Astrocyte of the spinal cord (primary cell): ENCODE results near the gene SSNA1.

Source experiments
- DNase-seq: peaks from one replicate; pipeline ENCODE4 v3.0.0; 2011; ENCODE audit warnings: low read depth, low spot score
- H3K4me3 ChIP-seq: 2 replicates; pipeline ENCODE4 v1.5.1; 2011; ENCODE audit warnings: low read depth, mild to moderate bottlenecking, low read length, moderate library complexity
- in situ Hi-C: cut with HindIII; loops from 2 replicates; pipeline ENCODE4 v1.10.0; 2017; ENCODE audit warnings: low sequenced_read_pairs
- TF ChIP-seq, protein P1 (sequence below): IDR thresholded peaks from 2 replicates; pipeline ENCODE4 v1.5.1; 2012; ENCODE audit warnings: low read depth, mild to moderate bottlenecking, low read length, inconsistent platforms

The SSNA1 gene

DNA sequence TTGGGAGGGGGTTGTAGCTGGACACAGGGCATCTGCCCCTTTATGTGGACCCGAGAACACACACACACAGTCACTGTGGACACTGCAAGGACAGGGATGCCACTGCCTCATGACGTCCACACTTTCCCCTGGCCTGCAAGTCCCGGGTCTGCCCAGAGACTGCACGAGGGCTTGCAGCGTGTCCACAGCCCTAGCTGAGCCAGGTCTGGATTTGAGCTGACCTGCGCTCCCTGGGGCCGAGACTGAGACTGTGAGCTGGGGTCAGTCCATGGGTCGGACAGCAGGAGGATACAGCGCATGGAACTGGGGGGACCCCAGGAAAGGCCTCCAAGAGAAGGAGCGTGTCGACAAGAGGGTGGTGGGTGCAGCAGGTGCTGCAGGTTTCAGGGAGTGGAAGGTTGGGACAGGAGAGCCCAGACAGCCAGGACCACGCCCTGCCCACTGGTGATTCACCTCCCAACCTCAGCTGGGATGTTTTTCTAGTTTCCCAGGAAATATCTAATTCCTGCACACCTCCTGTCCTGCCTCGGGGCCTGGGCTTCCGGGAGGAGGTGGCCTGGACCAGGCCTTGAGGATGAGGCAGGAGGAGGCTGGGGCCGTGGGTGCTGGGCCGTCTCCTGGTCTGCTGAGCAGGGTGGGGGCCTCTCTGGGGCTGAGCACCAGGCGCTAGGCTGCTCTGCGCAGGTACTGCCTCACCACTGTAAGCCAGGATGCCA, 38.0 kb downstream of the SSNA1 start:
- DNase-seq, result no peak
- in situ Hi-C loops, result no loop called here
- H3K4me3 ChIP-seq, result no peak overlapping the region
- TF ChIP-seq, protein P1, sequence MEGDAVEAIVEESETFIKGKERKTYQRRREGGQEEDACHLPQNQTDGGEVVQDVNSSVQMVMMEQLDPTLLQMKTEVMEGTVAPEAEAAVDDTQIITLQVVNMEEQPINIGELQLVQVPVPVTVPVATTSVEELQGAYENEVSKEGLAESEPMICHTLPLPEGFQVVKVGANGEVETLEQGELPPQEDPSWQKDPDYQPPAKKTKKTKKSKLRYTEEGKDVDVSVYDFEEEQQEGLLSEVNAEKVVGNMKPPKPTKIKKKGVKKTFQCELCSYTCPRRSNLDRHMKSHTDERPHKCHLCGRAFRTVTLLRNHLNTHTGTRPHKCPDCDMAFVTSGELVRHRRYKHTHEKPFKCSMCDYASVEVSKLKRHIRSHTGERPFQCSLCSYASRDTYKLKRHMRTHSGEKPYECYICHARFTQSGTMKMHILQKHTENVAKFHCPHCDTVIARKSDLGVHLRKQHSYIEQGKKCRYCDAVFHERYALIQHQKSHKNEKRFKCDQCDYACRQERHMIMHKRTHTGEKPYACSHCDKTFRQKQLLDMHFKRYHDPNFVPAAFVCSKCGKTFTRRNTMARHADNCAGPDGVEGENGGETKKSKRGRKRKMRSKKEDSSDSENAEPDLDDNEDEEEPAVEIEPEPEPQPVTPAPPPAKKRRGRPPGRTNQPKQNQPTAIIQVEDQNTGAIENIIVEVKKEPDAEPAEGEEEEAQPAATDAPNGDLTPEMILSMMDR, result no peak

GRCh38 chr9:137227054-137227852, 38.8 kb downstream of the SSNA1 start, which contains the start of gene RNF224:
RNF224 (plus strand) TSS chr9:137227502; CDS start chr9:137228336, 834 bp downstream.
- in situ Hi-C loops, result no loop called here
- TF ChIP-seq, protein P1, result peak; percentile 90
- H3K4me3 ChIP-seq, result no peak within 1 kb of the TSS

GRCh38 chr9:137227853-137228505, 39.5 kb downstream of the SSNA1 start:
- in situ Hi-C loops, result no loop called here

More at GRCh38 chr9:137227054-137227852, 38.8 kb downstream of the SSNA1 start, which contains the start of gene RNF224:
- DNase-seq, result peak; percentile 60

DNA sequence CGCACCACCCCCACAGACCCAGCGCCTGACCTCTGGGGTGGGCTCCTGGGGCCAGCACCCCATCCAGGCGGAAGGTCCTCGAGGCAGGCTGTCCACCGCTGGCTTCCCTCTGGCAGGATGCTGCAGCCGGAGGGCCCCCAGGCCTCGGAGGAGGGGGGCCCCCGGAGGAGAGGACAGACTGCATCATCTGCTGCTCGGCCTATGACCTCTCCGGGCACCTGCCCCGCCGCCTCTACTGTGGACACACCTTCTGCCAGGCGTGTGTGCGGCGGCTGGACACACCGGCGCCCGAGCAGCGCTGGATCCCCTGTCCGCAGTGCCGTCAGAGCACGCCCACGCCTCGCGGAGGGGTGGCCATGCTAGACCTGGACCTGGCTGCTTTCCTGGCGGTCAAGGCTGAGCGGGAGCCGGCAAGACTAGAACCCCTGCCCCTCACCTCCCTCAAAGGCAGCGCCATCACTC, 40.1 kb downstream of the SSNA1 start:
- no peak overlapping the region for H3K4me3 ChIP-seq
- TF ChIP-seq, protein P1, result no peak
- in situ Hi-C loops, result no loop called here
- DNase-seq, result no peak

More at GRCh38 chr9:137227853-137228505, 39.5 kb downstream of the SSNA1 start:
- H3K4me3 ChIP-seq, result no peak overlapping the region
- DNase-seq, result no peak
- TF ChIP-seq, protein P1, result no peak

DNA sequence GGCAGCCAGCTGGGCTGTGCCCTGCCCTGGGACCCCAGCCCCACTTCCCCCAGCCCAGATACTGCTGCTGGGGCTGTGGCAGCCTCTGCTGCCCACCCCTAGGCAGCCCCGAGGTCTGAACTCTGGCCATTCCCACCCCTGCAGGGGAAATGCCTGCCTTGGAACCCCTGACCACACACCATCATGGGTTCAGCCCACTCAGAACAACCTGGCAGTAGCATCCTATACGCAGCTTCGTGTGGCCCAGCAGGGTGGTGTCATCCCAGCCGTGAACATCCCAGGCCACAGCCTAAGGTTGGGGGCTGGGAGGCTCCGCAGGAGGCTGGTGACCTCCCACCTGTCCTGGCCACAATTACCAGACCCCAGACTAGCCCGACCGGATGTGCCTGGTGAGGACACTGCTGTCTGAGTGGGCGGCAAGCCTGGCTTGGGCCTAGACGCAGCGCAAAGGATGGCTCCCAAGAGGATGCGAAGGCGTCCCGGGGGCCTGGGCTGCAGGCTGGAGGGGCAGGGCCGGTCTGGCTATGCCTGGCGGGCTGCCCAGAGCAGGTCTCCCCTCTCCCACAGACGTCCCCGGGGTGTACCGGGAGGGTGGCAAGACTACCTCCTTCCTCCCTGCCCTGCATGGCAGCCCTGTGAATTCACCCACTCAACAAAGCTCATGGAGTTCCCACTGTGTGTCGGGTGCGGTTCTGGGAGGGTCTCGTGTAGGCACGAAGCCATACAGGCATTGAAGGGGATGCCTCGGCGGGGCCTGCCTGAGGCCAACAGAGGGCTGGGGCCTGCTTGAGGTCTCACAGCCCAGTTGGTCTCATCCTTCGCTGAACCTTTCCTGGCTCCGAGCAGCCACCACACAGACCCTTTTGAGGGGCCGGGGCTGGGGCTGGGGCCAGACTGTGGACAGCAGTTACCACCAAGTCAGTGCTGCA, 40.8 kb downstream of the SSNA1 start:
- TF ChIP-seq, protein P1, result no peak
- no peak overlapping the region for H3K4me3 ChIP-seq
- in situ Hi-C loops, result no loop called here
- DNase-seq, result no peak
